ENCODE results near the gene FRYL. TPM values are rescaled to one million over a fixed set of nuclear protein-coding genes. Genes with fewer than 3 reads are reported as not detected.

FRYL gene
- total RNA-seq, 1 experiment from 2014 or later = 47.7 TPM

GRCh38 chr4:48470570-48470969, 309.5 kb downstream of the FRYL start (continued):
- TF ChIP-seq REST (IDR thresholded peaks at IDR 0.05; ENCODE audit: low read depth) = no peak
- TF ChIP-seq YY1 (IDR thresholded peaks at IDR 0.05; ENCODE audit: extremely low read depth, insufficient replicate concordance, low read depth, low read length) = no peak
- no peak for TF ChIP-seq JUND (IDR thresholded peaks at IDR 0.05)
- TF ChIP-seq, protein P1, sequence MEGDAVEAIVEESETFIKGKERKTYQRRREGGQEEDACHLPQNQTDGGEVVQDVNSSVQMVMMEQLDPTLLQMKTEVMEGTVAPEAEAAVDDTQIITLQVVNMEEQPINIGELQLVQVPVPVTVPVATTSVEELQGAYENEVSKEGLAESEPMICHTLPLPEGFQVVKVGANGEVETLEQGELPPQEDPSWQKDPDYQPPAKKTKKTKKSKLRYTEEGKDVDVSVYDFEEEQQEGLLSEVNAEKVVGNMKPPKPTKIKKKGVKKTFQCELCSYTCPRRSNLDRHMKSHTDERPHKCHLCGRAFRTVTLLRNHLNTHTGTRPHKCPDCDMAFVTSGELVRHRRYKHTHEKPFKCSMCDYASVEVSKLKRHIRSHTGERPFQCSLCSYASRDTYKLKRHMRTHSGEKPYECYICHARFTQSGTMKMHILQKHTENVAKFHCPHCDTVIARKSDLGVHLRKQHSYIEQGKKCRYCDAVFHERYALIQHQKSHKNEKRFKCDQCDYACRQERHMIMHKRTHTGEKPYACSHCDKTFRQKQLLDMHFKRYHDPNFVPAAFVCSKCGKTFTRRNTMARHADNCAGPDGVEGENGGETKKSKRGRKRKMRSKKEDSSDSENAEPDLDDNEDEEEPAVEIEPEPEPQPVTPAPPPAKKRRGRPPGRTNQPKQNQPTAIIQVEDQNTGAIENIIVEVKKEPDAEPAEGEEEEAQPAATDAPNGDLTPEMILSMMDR (IDR thresholded peaks at IDR 0.05 in 2 of 3, conservative IDR thresholded peaks at IDR 0.05 in 1 of 3; ENCODE audit: borderline replicate concordance in 1 of 3, insufficient read depth in 1 of 3, low read depth in 2 of 3, low read length in 2 of 3) = no peak
- TF ChIP-seq ZFX (IDR thresholded peaks at IDR 0.05) = no peak
- TF ChIP-seq ELF1 (IDR thresholded peaks at IDR 0.05; ENCODE audit: borderline replicate concordance, low read depth) = no peak
- TF ChIP-seq POLR2AphosphoS5 (IDR thresholded peaks at IDR 0.05; ENCODE audit: low read depth, low read length) = no peak
- TF ChIP-seq SP1 (IDR thresholded peaks at IDR 0.05; ENCODE audit: low read depth) = no peak
- no peak for TF ChIP-seq POLR2A (IDR thresholded peaks at IDR 0.05; ENCODE audit: borderline replicate concordance, extremely low read depth, insufficient read depth, insufficient read length)

- ATAC-seq (no peak), DNase-seq (ENCODE audit: low read depth, low spot score) (no peak)
- Histone ChIP-seq H3K27ac (ENCODE audit: low read depth, low read length) (no peak overlapping the region), H3K4me2 (ENCODE audit: low read length) (no peak overlapping the region), H3K9me2 (ENCODE audit: insufficient read depth) (no peaks in the 10 kb centered on the region), H3K27me3 (ENCODE audit: insufficient read depth, low read length) (no peaks in the 10 kb centered on the region), H3K9me3 (ENCODE audit: control insufficient read depth in 1 of 2, insufficient read depth in 1 of 2, low read depth in 1 of 2, low read length in 2 of 2) (no peaks in the 10 kb centered on the region), H3K9ac (ENCODE audit: low read length) (no peak overlapping the region), H3K4me3 (replicated peaks in 1 of 2; ENCODE audit: low read depth in 1 of 2, low read length in 2 of 2) (no peak overlapping the region), H4K20me1 (ENCODE audit: insufficient read depth) (no peaks in the 10 kb centered on the region), H3K79me2 (ENCODE audit: insufficient read depth, low read length) (no peaks in the 10 kb centered on the region), H2AFZ (ENCODE audit: low read depth, low read length, poor library complexity, severe bottlenecking) (no peak overlapping the region), H3K36me3 (ENCODE audit: control insufficient read depth in 1 of 2, insufficient read depth in 2 of 2, low read length in 2 of 2) (no peaks in the 10 kb centered on the region), H3K4me1 (ENCODE audit: control insufficient read depth in 1 of 2, insufficient read depth in 2 of 2, low read length in 2 of 2) (no peaks in the 10 kb centered on the region)
- BruUV-seq (replicated peaks) = no TSS peak
- ChIA-PET POLR2A (no interaction called here), CTCF (no interaction called here), RAD21 (ENCODE audit: low non-redundant PET in 1 of 2, low total read pairs in 2 of 2, uncharacterized antibody in 2 of 2, unreplicated experiment in 2 of 2) (no interaction called here)
- intact Hi-C loops (cut with micrococcal nuclease) = no loop called here
- TF ChIP-seq SRF (IDR thresholded peaks at IDR 0.05; ENCODE audit: low read depth) = no peak
- no peak for TF ChIP-seq RAD21 (IDR thresholded peaks at IDR 0.05; ENCODE audit: low read depth)
- TF ChIP-seq, protein P1 (IDR thresholded peaks at IDR 0.05 in 2 of 3, conservative IDR thresholded peaks at IDR 0.05 in 1 of 3; ENCODE audit: borderline replicate concordance in 1 of 3, insufficient read depth in 1 of 3, low read depth in 2 of 3, low read length in 2 of 3) = no peak
- no peak for TF ChIP-seq CBX3 (IDR thresholded peaks at IDR 0.05; ENCODE audit: low read depth)
- TF ChIP-seq ELF1 (IDR thresholded peaks at IDR 0.05; ENCODE audit: borderline replicate concordance, low read depth) = no peak
- TF ChIP-seq CEBPB (IDR thresholded peaks at IDR 0.05; ENCODE audit: low read depth) = no peak
- no peak for TF ChIP-seq POLR2A (IDR thresholded peaks at IDR 0.05; ENCODE audit: borderline replicate concordance, extremely low read depth, insufficient read depth, insufficient read length)
- no peak for TF ChIP-seq ATF3 (IDR thresholded peaks at IDR 0.05)
- no peak for TF ChIP-seq ZNF274 (IDR thresholded peaks at IDR 0.05; ENCODE audit: low read depth, low read length)
- no peak for TF ChIP-seq EGR1 (IDR thresholded peaks at IDR 0.05; ENCODE audit: low read depth)
Observed at GRCh38 chr4:48470137-48470536, 309.9 kb downstream of the FRYL start.

Data from HCT116 (cell line).